Posterior vena cava (tissue), 2 donors: ENCODE data around the gene ROMO1. TPM values are rescaled to one million over a fixed set of nuclear protein-coding genes. Genes with fewer than 3 reads are reported as not detected.
"Not testable (repeated sequence)": the region's sequence is repeated elsewhere in the genome, so short reads cannot be mapped to it uniquely, and the experiment has no call there.

ENCODE experiments used
- DNase-seq: peaks from one replicate; pipeline ENCODE4 v3.0.0-alpha.2; 2020; ENCODE audit warnings: low spot score
- intact Hi-C, 2 donors: fragments of 100-400 bp; cut with DNase I; formaldehyde crosslinking; loops; one replicate each; pipeline versions ENCODE4 v1.14.1 to v1.14.2; 2022 to 2023
- total RNA-seq, 2 donors: library from RNA; stranded (reverse); fragmentation: NEBNext Ultra II Directional; extraction: Animal tissue kit (Norgen Biotek cat#: 25700); gene quantifications; one replicate each; pipeline ENCODE4 v1.2.1, GENCODE V29; 2021
- donor health status: DM: yes; HTN: yes; CAD: no.
- donor health status: DM: yes; HTN: yes; CAD: no.

The ROMO1 gene
- total RNA-seq, 2 donors from 2014 or later, result 126 TPM

- intact Hi-C loops, result loop anchor here in 1 of 2 donors (10.0 kb wide), 1 partner anchor 205 kb away; no protein-coding TSS in a partner anchor
- no peak for DNase-seq
These were observed 29.5 kb upstream of the ROMO1 start for GRCh38 chr20:35669681-35670080.

- DNase-seq, result no peak
- intact Hi-C loops, result no loop called here
These were observed 25.3 kb upstream of the ROMO1 start for GRCh38 chr20:35673884-35674283.

GRCh38 chr20:35674921-35675320, 24.3 kb upstream of the ROMO1 start:
- intact Hi-C loops, result no loop called here
- DNase-seq, result peak; percentile 17

- intact Hi-C loops, result no loop called here
- no peak for DNase-seq
These were observed 18.6 kb upstream of the ROMO1 start for GRCh38 chr20:35680452-35681183.

- intact Hi-C loops, result no loop called here
- DNase-seq, result no peak
These were observed 17.2 kb upstream of the ROMO1 start for GRCh38 chr20:35681960-35682359.

- intact Hi-C loops, result not testable (repeated sequence)
- peak; percentile 35 for DNase-seq
These were observed 13.8 kb upstream of the ROMO1 start for GRCh38 chr20:35685368-35685767.

GRCh38 chr20:35686872-35687271, 12.3 kb upstream of the ROMO1 start:
- peak; percentile 25 for DNase-seq

GRCh38 chr20:35690265-35690664, 8.9 kb upstream of the ROMO1 start:
- no peak for DNase-seq
- intact Hi-C loops, result loop anchor here in 1 of 2 donors (10.0 kb wide), 1 partner anchor 215 kb away; no protein-coding TSS in a partner anchor

More at GRCh38 chr20:35686872-35687271, 12.3 kb upstream of the ROMO1 start:
- intact Hi-C loops, result not testable (repeated sequence)

- intact Hi-C loops, result loop anchor here in 1 of 2 donors (10.0 kb wide), 1 partner anchor 220 kb away; no protein-coding TSS in a partner anchor
- DNase-seq, result no peak
These were observed 3.9 kb upstream of the ROMO1 start for GRCh38 chr20:35695245-35695749.

GRCh38 chr20:35695978-35696377, 3.2 kb upstream of the ROMO1 start:
- no peak for DNase-seq
- intact Hi-C loops, result loop anchor here in 1 of 2 donors (10.0 kb wide), 1 partner anchor 221 kb away; no protein-coding TSS in a partner anchor

GRCh38 chr20:35697696-35698297, 1.4 kb upstream of the ROMO1 start:
- peak; percentile 18 for DNase-seq
- intact Hi-C loops, result loop anchor here in 1 of 2 donors (10.0 kb wide), 1 partner anchor 223 kb away; no protein-coding TSS in a partner anchor

GRCh38 chr20:35698298-35699126, 693 bp upstream of the ROMO1 start:
- intact Hi-C loops, result loop anchor here in 1 of 2 donors (10.0 kb wide), 1 partner anchor 224 kb away; no protein-coding TSS in a partner anchor
- peak; percentile 47 for DNase-seq

GRCh38 chr20:35699957-35700624, 886 bp downstream of the ROMO1 start:
- DNase-seq, result no peak
- intact Hi-C loops, result loop anchor here in 1 of 2 donors (10.0 kb wide), 1 partner anchor 225 kb away; no protein-coding TSS in a partner anchor

- intact Hi-C loops, result no loop called here
- DNase-seq, result peak; percentile 76
These were observed 1.5 kb downstream of the ROMO1 start for GRCh38 chr20:35700625-35701148.

- intact Hi-C loops, result no loop called here
- no peak for DNase-seq
These were observed 3.0 kb downstream of the ROMO1 start for GRCh38 chr20:35702051-35702823.

GRCh38 chr20:35702824-35703695, 3.9 kb downstream of the ROMO1 start:
- intact Hi-C loops, result no loop called here
- DNase-seq, result no peak
